HUES6 (cell line): Measurements from ENCODE around the gene EGFLAM.

Source experiments
- H3K27ac ChIP-seq: 2 replicates; pipeline ENCODE4 v1.7.0; 2013; ENCODE audit warnings: low read depth, mild to moderate bottlenecking, low read length, inconsistent platforms
- H3K27me3 ChIP-seq: 2 replicates; pipeline ENCODE4 v1.6.1; 2013; ENCODE audit warnings: low read length; ENCODE audit not compliant: control insufficient read depth, insufficient read depth
- H3K36me3 ChIP-seq: 2 replicates; pipeline ENCODE4 v1.6.1; 2013; ENCODE audit warnings: low read length; ENCODE audit not compliant: control insufficient read depth, insufficient read depth
- H3K4me1 ChIP-seq: 2 replicates; pipeline ENCODE4 v1.6.1; 2013; ENCODE audit warnings: low read length; ENCODE audit not compliant: control insufficient read depth, insufficient read depth
- H3K4me3 ChIP-seq: 2 replicates; pipeline ENCODE4 v1.5.1; 2013; ENCODE audit warnings: low read depth, low read length
- H3K9ac ChIP-seq: one replicate; pipeline ENCODE4 v1.6.1; 2013; ENCODE audit warnings: mild to moderate bottlenecking, low read length
- H3K9me3 ChIP-seq: 2 replicates; pipeline ENCODE4 v1.6.1; 2013; ENCODE audit warnings: low read depth, low read length; ENCODE audit not compliant: control insufficient read depth, insufficient read depth

EGFLAM gene

GRCh38 chr5:38393636-38394035 is 135.3 kb downstream of the EGFLAM start:
- H3K27ac ChIP-seq, result no peak overlapping the region
- no peaks in the 10 kb centered on the region for H3K4me1 ChIP-seq
- no peak overlapping the region for H3K9ac ChIP-seq
- no peaks in the 10 kb centered on the region for H3K9me3 ChIP-seq
- no peak overlapping the region for H3K4me3 ChIP-seq
- H3K36me3 ChIP-seq, result no peaks in the 10 kb centered on the region
- no peaks in the 10 kb centered on the region for H3K27me3 ChIP-seq

DNA sequence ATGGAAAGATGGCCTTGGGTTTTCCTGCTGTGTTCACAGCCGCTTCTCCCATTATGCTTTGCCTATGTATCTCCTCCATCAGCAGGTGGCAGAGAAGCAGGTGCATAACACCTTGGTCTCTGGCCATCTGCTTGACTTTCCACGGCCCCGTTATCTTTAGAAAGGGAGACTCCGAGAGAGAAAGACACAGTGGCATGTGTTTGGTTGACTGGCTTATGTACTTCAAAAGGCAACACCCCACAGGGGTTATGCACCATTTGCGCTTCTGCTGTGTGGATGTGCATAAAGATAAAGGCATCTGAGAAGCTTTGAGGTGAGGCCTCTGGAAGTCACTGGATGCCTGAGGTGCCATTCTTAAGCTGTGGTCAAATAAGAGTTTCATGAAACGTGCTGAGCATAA is 138.4 kb downstream of the EGFLAM start:
- H3K4me1 ChIP-seq, result no peaks in the 10 kb centered on the region
- H3K36me3 ChIP-seq, result no peaks in the 10 kb centered on the region
- no peak overlapping the region for H3K27ac ChIP-seq
- no peaks in the 10 kb centered on the region for H3K27me3 ChIP-seq
- no peak overlapping the region for H3K4me3 ChIP-seq
- no peak overlapping the region for H3K9ac ChIP-seq
- H3K9me3 ChIP-seq, result no peaks in the 10 kb centered on the region

DNA sequence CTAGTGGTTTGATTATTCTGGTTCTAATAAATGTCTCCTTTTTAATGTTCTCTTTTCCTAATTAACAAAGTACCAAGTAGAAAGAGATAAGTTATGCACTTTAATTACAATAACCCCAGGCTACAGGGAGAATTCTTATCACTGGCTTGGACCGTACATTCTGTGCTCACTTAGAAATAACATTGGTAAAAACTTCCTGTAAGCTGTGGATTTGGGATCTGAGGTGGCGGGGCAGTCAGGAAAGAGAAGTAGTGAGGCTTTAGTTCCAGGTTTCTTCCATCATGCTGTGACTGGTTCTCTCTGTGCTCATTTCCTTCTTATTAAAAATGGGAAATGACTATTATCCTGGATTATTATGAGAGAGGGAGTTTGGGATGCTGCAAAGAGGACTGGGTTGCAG is 142.0 kb downstream of the EGFLAM start:
- H3K27ac ChIP-seq, result no peak overlapping the region
- H3K4me3 ChIP-seq, result no peak overlapping the region
- no peak overlapping the region for H3K9ac ChIP-seq
- H3K36me3 ChIP-seq, result no peaks in the 10 kb centered on the region
- no peaks in the 10 kb centered on the region for H3K4me1 ChIP-seq
- H3K27me3 ChIP-seq, result no peaks in the 10 kb centered on the region
- no peaks in the 10 kb centered on the region for H3K9me3 ChIP-seq

DNA sequence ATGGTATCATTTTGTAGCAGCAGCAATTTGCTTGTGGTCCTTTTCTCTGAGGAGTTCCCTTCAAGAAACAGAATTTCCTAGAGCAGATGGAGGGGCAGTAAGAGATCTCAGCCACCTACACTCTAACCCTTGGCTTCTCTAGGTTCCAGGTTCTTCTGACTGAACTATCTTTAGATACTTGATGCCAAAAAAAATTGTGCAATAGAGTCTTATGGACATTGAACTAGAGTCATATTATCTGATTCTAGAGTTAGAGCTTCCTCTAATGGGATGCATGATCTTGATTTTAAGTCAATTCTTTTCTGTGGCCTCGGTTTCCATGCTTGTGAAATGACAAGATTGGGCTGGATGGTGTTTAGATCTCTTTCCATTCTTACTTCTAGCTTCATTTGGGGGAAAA is 142.8 kb downstream of the EGFLAM start:
- Histone ChIP-seq H3K9me3 (no peaks in the 10 kb centered on the region), H3K27me3 (no peaks in the 10 kb centered on the region), H3K4me3 (no peak overlapping the region), H3K9ac (no peak overlapping the region), H3K4me1 (no peaks in the 10 kb centered on the region), H3K27ac (no peak overlapping the region), H3K36me3 (no peaks in the 10 kb centered on the region)

GRCh38 chr5:38403406-38403805 is 145.0 kb downstream of the EGFLAM start:
- H3K27ac ChIP-seq, result no peak overlapping the region
- H3K36me3 ChIP-seq, result no peaks in the 10 kb centered on the region
- H3K9me3 ChIP-seq, result no peaks in the 10 kb centered on the region
- H3K27me3 ChIP-seq, result no peaks in the 10 kb centered on the region
- H3K9ac ChIP-seq, result no peak overlapping the region
- no peaks in the 10 kb centered on the region for H3K4me1 ChIP-seq
- H3K4me3 ChIP-seq, result no peak overlapping the region

- H3K36me3 ChIP-seq, result no peaks in the 10 kb centered on the region
- H3K9me3 ChIP-seq, result no peaks in the 10 kb centered on the region
- H3K27me3 ChIP-seq, result no peaks in the 10 kb centered on the region
- H3K4me1 ChIP-seq, result no peaks in the 10 kb centered on the region; the same call in 1 of the 2 replicates
- H3K9ac ChIP-seq, result no peak overlapping the region
- no peak overlapping the region for H3K27ac ChIP-seq
- H3K4me3 ChIP-seq, result no peak overlapping the region
Measured at GRCh38 chr5:38403877-38404635, 145.7 kb downstream of the EGFLAM start.

DNA sequence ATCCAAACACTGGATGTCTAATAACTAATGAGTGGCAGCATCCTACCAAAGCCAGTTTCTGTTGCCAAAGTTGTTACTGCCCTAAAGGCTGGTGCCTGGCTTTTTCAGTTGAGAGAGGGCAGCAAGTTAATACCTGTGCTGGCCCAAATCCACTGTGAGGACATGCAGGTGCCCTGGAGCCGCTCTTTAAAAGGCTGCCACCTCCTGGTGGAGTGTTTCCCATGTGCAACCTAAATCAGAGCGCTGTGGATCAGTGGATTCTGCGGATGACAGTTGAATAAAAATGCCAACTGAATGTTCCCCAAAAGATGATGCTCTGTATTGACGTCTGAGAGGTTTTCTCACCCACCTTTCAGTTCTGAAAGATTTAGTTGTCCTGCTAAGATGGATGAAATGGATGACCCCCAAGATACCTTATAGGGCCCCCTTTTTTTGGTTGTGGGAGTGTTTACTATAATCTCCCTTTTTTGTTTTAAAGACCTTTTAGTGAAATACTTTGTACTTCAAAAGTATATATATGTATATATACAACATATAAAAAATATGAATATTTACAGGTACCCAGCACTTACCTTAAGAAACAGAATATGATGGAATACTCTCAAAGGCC is 146.4 kb downstream of the EGFLAM start:
- Histone ChIP-seq H3K27ac (no peak overlapping the region), H3K4me3 (no peak overlapping the region), H3K36me3 (no peaks in the 10 kb centered on the region), H3K27me3 (no peaks in the 10 kb centered on the region), H3K4me1 (no peaks in the 10 kb centered on the region; the same call in 1 of the 2 replicates), H3K9me3 (no peaks in the 10 kb centered on the region), H3K9ac (no peak overlapping the region)

GRCh38 chr5:38408446-38409198 is 150.3 kb downstream of the EGFLAM start:
- Histone ChIP-seq H3K9ac (no peak overlapping the region), H3K4me1 (peaks cover 5% of the 10 kb centered on the region), H3K4me3 (no peak overlapping the region), H3K36me3 (no peaks in the 10 kb centered on the region), H3K9me3 (no peaks in the 10 kb centered on the region), H3K27ac (no peak overlapping the region), H3K27me3 (no peaks in the 10 kb centered on the region)

DNA sequence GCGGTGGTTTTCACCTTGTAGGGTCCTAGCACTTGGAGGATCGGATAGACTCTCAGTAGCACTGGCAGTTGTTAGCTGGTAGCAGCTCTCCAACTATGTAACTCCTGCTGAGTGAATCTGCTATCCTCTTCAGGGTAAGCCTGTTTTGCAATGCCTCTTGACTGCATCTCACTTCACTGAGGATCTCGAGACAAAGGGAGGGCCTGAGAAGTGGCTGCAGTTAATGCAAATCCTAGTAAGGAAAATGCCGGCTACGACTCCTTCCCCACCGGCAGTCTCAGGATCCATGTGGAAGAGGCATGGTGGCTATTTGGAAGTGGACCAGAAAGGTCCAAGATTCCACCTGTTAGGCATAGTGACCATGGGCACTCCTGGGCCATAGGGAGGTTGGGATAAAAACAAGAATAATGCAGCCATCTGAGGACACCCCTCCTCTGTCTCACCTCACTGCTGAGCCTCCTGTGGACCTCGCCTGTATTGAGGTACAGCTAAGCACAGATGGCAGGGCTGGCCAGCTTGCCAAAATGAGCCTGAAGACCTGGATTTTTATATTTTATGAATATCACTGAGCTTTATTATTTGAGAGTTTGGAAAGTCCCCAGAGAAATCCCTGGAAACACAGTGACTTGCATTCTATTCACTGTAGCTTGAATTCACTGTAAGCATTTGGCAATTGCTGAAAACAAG is 152.1 kb downstream of the EGFLAM start:
- Histone ChIP-seq H3K4me1 (peaks cover 5% of the 10 kb centered on the region), H3K27ac (no peak overlapping the region), H3K9me3 (no peaks in the 10 kb centered on the region), H3K4me3 (no peak overlapping the region), H3K36me3 (no peaks in the 10 kb centered on the region), H3K27me3 (no peaks in the 10 kb centered on the region), H3K9ac (no peak overlapping the region)

- no peaks in the 10 kb centered on the region for H3K27me3 ChIP-seq
- H3K4me3 ChIP-seq, result no peak overlapping the region
- H3K9me3 ChIP-seq, result no peaks in the 10 kb centered on the region
- H3K36me3 ChIP-seq, result no peaks in the 10 kb centered on the region
- H3K27ac ChIP-seq, result no peak overlapping the region
- H3K4me1 ChIP-seq, result peaks cover 24% of the 10 kb centered on the region
- no peak overlapping the region for H3K9ac ChIP-seq
Measured at GRCh38 chr5:38413696-38414095, 155.3 kb downstream of the EGFLAM start.

DNA sequence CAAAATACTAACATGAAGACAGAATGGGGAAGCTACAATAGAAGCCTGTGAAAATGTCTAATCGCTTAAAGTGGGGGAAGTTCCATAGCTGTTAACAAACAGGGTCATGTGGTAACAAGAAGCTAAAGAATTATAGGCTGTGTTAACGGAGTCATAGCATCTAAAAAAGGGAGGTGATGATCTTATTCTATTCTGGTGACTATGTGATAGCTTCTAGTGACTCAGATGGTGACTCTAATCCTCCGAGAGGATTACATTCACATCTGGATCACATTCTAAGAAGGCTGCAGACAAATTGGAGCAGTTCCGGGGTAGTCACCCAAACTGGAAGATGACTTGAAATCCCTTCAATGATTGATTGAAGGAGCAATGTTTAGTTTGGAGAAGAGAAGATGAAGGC is 156.0 kb downstream of the EGFLAM start:
- Histone ChIP-seq H3K4me1 (peaks cover 24% of the 10 kb centered on the region), H3K9me3 (no peaks in the 10 kb centered on the region), H3K9ac (no peak overlapping the region), H3K27me3 (no peaks in the 10 kb centered on the region), H3K4me3 (no peak overlapping the region), H3K27ac (no peak overlapping the region), H3K36me3 (no peaks in the 10 kb centered on the region)
